PC-9 (cell line): ENCODE measurements around the gene TTLL9. TPM values are rescaled to one million over a fixed set of nuclear protein-coding genes. Genes with fewer than 3 reads are reported as not detected.

Experiments
- BruUV-seq: library from RNA; stranded (reverse); fragments of 400-500 nt; replicated peaks from 2 replicates; lab custom pipeline; 2021; lab: Mats Ljungman, UMichigan
- CTCF ChIA-PET: fragments of 300-600 bp; sonication (Branson Sonifier 250); formaldehyde crosslinking; loops from one replicate; lab custom pipeline; 2022; ENCODE audit warnings: antibody characterized with exemption; lab: Charles Lee
- POLR2A ChIA-PET: fragments of 300-600 bp; sonication (Branson Sonifier 250); formaldehyde crosslinking; loops from one replicate; lab custom pipeline; 2022; ENCODE audit warnings: antibody characterized with exemption; ENCODE audit not compliant: unreplicated experiment; lab: Charles Lee
- DNase-seq, 2 experiments: peaks; one replicate each; pipeline versions ENCODE4 v3.0.0 to v3.0.0-alpha.2; 2015 to 2022; ENCODE audit warnings: mixed read lengths in 1 of 2
- H2AFZ ChIP-seq: fragments of 200-600 bp; sonication (generic); 2 replicates; pipeline ENCODE4 v1.8.1; 2017; ENCODE audit warnings: antibody characterized with exemption
- H3F3A ChIP-seq: fragments of 200-600 bp; sonication (generic); 2 replicates; pipeline ENCODE4 v1.8.1; 2017; ENCODE audit warnings: antibody characterized with exemption, mild to moderate bottlenecking, low read depth; ENCODE audit not compliant: insufficient read depth
- H3K27ac ChIP-seq: fragments of 200-600 bp; sonication (generic); 2 replicates; pipeline ENCODE4 v1.6.1; 2016; ENCODE audit warnings: mixed run types
- H3K27me3 ChIP-seq: fragments of 200-600 bp; sonication (generic); 2 replicates; pipeline ENCODE4 v1.6.1; 2016; ENCODE audit warnings: low read depth, mixed run types; ENCODE audit not compliant: insufficient read depth
- H3K36me3 ChIP-seq: fragments of 200-600 bp; sonication (generic); 2 replicates; pipeline ENCODE4 v1.6.1; 2016; ENCODE audit warnings: low read depth, mixed run types
- H3K4me1 ChIP-seq: fragments of 200-600 bp; sonication (generic); replicated peaks from 2 replicates; pipeline ENCODE4 v1.6.1; 2016; ENCODE audit warnings: mixed run types; ENCODE audit not compliant: insufficient read depth
- H3K4me2 ChIP-seq: fragments of 200-600 bp; sonication (generic); 2 replicates; pipeline ENCODE4 v1.6.1; 2017; ENCODE audit warnings: mixed run types
- H3K4me3 ChIP-seq: fragments of 200-600 bp; sonication (generic); 2 replicates; pipeline ENCODE4 v1.6.1; 2016; ENCODE audit warnings: mixed run types
- H3K79me2 ChIP-seq: fragments of 200-600 bp; sonication (generic); 2 replicates; pipeline ENCODE4 v1.6.1; 2017; ENCODE audit warnings: low read depth, mixed run types
- H3K9me2 ChIP-seq: fragments of 200-600 bp; sonication (generic); 2 replicates; pipeline ENCODE4 v1.8.1; 2017; ENCODE audit warnings: mild to moderate bottlenecking; ENCODE audit not compliant: insufficient read depth
- H3K9me3 ChIP-seq: fragments of 200-600 bp; sonication (generic); 2 replicates; pipeline ENCODE4 v1.8.1; 2016; ENCODE audit warnings: low read depth; ENCODE audit not compliant: insufficient read depth
- H4K20me1 ChIP-seq: fragments of 200-600 bp; sonication (generic); 2 replicates; pipeline ENCODE4 v1.8.1; 2017; ENCODE audit not compliant: insufficient read depth
- CTCF ChIP-seq: fragments of 200-600 bp; sonication (generic); conservative IDR thresholded peaks from 2 replicates; pipeline ENCODE4 v1.6.1; 2017; ENCODE audit warnings: mixed run types, antibody characterized with exemption, mild to moderate bottlenecking, moderate library complexity
- EZH2 ChIP-seq: fragments of 200-600 bp; sonication (generic); IDR thresholded peaks from 2 replicates; pipeline ENCODE4 v1.8.0; 2017; ENCODE audit warnings: antibody characterized with exemption, low read depth
- intact Hi-C: fragments of 100-400 bp; cut with micrococcal nuclease; formaldehyde crosslinking; loops from one replicate; pipeline ENCODE4 v1.10.0; 2022; ENCODE audit not compliant: unreplicated experiment
- total RNA-seq: library from RNA; stranded (reverse); gene quantifications from 2 replicates; pipeline ENCODE4 v1.2.3, GENCODE V29; 2021

TTLL9 gene
- total RNA-seq, 1 experiment from 2014 or later: 1.8 TPM

- intact Hi-C loops: no loop called here
- TF ChIP-seq CTCF: no peak
- TF ChIP-seq EZH2: no peak
- Histone ChIP-seq H3K36me3 (no peaks in the 10 kb centered on the region), H3K4me3 (no peak overlapping the region), H3K9me3 (no peaks in the 10 kb centered on the region), H4K20me1 (no peaks in the 10 kb centered on the region), H3K27me3 (peaks cover 85% of the 10 kb centered on the region), H3F3A (no peaks in the 10 kb centered on the region), H3K27ac (no peak overlapping the region), H3K9me2 (no peaks in the 10 kb centered on the region), H3K4me2 (no peak overlapping the region), H3K4me1 (no peaks in the 10 kb centered on the region), H2AFZ (no peak overlapping the region), H3K79me2 (no peaks in the 10 kb centered on the region)
- ChIA-PET POLR2A (no interaction called here), CTCF (no interaction called here)
- no TSS peak for BruUV-seq
- no peak for DNase-seq
Measured at GRCh38 chr20:31962761-31963160, 92.3 kb downstream of the TTLL9 start.

DNA sequence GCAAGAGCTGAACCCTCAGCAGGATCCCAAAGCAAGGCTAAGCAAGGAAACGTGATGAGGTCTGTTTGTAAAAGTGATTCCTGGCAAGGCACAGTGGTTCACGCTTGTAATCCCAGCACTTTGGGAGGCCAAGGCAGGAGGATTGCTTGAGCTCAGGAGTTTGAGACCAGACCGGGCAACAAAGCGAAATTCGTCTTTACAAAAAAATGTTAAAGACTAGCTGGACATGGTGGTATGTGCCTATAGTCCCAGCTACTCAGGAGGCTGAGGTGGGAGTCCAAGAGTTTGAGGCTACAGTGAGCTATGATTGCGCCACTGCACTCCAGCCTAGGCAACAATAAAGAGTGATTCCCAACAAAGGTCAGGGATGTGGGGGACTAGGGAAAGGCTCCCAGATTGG lies 93.5 kb downstream of the TTLL9 start:
- Histone ChIP-seq H3F3A (no peaks in the 10 kb centered on the region), H3K4me1 (no peaks in the 10 kb centered on the region), H3K4me3 (no peak overlapping the region), H3K36me3 (no peaks in the 10 kb centered on the region), H3K27me3 (peaks cover 73% of the 10 kb centered on the region), H3K79me2 (no peaks in the 10 kb centered on the region), H3K4me2 (no peak overlapping the region), H2AFZ (no peak overlapping the region), H3K27ac (no peak overlapping the region), H3K9me2 (no peaks in the 10 kb centered on the region), H4K20me1 (no peaks in the 10 kb centered on the region), H3K9me3 (no peaks in the 10 kb centered on the region)
- CTCF ChIA-PET: no interaction called here
- TF ChIP-seq EZH2: no peak
- no peak for TF ChIP-seq CTCF
- DNase-seq: no peak
- intact Hi-C loops: no loop called here
- no TSS peak for BruUV-seq
- POLR2A ChIA-PET: no interaction called here

DNA sequence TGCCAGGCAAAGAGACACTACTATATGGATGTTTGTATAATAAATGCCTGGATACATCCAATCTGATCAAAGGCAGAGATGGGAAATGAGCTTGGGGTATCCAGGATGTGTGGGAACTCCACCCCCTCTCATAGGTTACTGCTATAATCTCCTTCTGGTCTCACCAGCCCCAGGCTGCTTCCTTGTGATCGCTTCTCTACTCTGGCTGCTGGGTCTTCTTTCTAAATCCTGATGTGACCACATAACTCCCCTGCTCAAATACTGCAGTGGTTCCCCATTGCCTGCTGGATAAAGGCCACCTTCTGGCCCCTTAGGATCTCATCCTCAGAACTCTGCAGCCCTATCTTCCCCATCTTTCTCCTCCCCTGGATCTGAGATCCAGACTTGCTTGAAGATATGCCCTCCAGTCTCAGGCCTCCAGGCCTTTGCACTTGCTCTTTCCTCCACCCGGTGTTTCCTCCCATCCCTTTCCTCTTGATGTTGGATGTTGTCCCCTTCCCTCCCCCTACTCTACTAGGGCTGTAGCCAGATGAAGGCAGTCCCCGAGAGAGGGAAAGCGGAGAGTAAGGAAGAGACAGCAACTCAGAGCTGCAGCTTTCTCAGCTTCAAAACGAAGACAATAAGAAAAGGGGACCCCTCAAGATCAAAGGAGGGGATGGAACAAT lies 96.7 kb downstream of the TTLL9 start:
- H2AFZ ChIP-seq: no peak overlapping the region
- no peak overlapping the region for H3K4me3 ChIP-seq
- no peaks in the 10 kb centered on the region for H4K20me1 ChIP-seq
- TF ChIP-seq CTCF (no peak), EZH2 (no peak)
- no peak for DNase-seq
- H3K79me2 ChIP-seq: no peaks in the 10 kb centered on the region
- H3K27me3 ChIP-seq: peaks cover 59% of the 10 kb centered on the region
- H3K9me2 ChIP-seq: no peaks in the 10 kb centered on the region
- H3F3A ChIP-seq: no peaks in the 10 kb centered on the region
- no peak overlapping the region for H3K27ac ChIP-seq
- no TSS peak for BruUV-seq
- no peaks in the 10 kb centered on the region for H3K9me3 ChIP-seq
- no peak overlapping the region for H3K4me2 ChIP-seq
- ChIA-PET CTCF (interaction anchor here (0.7 to 1.1 kb wide), 2 partner anchors 15 to 47 kb away, joined by 3 to 6 read pairs; partner anchors contain the start of gene PDRG1), POLR2A (interaction anchor here (0.6 kb wide), 1 partner anchor 68 kb away, joined by 12 read pairs; no protein-coding TSS in a partner anchor)
- H3K4me1 ChIP-seq: no peaks in the 10 kb centered on the region
- intact Hi-C loops: no loop called here
- H3K36me3 ChIP-seq: no peaks in the 10 kb centered on the region
